HG02885 (cell line): ENCODE measurements around the gene DDX5.

Source experiments
- ATAC-seq: cut with Tn5 transposase; IDR thresholded peaks from one replicate; pipeline ENCODE4 v1.9.1; 2021; ENCODE audit warnings: mild to moderate bottlenecking; ENCODE audit not compliant: unreplicated experiment, poor library complexity

Gene DDX5

DNA sequence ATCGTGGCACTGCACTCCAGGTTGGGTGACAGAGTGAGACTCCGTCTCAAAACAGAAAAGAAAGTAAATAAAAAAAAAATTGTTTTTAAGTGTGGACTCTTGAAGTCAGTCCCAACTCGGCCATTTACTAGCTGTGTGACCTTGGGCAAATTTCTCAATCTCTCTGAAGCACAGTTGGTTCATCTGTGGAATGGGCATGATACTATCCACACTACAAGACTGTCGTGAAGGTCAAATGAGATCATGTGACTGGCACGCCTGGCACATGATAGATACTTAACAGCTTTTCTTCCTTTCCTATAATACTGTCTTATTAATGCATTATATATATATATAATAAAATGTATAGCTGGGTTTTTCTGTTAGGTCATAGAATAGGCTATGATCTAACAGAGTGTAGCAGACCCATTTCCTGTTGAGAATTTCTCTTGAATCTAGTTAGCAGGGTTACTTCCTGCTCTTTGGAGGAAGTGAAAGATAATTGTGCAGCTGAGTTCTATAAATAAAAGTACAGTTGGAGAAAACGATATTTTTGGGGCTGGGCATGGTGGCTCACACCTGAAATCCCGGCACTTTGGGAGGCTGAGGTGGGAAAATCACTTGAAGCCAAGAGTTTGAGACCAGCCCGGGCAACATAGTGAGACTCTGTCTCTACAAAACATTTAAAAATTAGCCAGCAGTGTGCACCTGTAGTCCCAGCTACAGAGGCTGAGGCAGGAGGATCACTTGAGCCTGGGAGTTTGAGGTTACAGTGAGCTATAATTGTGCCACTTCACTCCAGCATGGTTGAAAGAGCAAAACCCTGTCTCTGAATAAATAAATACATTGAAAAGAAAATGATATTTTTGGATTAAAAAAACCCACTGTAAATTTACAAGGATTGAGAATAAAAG, 49.9 kb downstream of the DDX5 start:
- no peak for ATAC-seq

DNA sequence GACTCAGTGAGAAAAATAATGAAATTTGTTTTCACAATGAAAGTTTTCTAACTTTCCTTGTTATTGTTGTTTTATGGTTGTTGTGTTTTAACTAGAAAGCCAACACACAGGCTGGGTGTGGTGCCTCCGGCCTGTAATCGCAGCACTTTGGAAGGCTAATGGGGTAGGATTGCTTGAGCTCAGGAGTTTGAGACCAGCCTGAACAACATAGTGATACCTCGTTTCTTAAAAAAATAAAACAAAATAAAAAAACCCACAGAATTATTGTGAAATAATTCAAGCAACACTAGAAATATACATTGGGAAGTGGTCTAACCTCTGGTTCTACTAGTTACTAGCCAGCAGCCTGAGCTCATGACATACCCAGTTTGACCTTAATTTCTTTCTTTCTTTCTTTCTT, 56.5 kb downstream of the DDX5 start:
- ATAC-seq, result no peak

DNA sequence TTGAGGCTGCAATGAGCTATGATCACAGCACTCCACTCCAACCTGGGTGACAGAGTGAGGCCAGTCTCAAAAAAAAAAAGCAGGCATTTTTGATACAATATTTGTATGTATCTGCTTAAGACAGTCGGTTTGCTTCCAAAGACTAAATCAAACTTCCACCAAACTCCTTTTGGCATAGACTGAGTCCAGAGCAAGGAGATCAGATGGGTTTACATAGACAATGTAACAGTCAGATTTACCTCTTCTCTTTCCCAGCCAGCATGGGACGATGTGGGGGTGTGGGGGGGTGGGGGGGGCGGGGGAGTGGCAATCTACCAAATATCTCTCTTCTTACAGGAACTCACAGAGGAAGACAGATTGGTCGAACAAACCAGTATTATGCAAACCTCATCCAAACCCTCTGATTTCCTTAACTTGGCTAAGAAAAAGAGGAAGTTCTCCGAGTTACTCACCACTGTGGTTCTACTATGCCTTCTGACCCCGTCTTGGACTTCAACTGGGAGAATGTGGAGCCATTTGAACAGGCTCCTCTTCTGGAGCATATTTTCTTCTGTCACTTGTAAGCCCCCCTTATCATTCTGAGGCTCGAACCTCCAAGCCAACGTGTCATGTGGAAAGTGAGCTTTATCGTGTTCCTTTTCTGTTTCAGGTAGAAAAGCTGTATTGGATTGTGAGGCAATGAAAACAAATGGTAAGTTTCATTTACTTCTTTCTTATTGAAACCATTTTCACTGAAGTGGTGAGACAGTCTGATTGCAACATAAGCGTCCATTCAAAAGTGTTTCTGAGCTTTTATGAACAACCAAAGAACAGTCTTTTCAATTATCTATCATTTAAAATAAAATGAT, 57.2 kb downstream of the DDX5 start, which contains the start of gene MILR1:
Gene MILR1 (plus strand): TSS at position 451 of the 848 bp plus-strand sequence. CDS start 54 bp downstream, at position 505.
- ATAC-seq, result no peak
